ENCODE data around the gene RNF144A.

The RNF144A gene

DNA sequence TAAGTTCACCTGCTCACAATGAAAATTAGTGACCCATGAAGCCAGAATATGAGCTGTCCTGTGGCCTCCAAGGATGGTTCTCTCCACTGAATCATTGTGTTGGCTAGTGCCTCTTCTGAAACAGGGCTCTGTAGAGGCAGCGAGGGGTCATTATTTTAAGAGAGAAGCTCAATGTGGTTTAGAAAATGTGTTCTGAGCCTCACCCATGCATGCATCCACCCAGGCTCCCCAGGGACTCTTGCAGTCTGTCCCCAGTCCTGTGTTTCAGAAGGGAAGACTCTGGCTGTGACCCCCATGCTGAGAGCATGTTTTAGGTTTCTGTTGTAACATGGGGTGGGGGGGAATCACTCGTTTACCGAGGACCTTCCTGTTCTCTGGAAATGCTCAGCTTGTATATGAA, 135.2 kb downstream of the RNF144A start:
- TF ChIP-seq, protein P1, sequence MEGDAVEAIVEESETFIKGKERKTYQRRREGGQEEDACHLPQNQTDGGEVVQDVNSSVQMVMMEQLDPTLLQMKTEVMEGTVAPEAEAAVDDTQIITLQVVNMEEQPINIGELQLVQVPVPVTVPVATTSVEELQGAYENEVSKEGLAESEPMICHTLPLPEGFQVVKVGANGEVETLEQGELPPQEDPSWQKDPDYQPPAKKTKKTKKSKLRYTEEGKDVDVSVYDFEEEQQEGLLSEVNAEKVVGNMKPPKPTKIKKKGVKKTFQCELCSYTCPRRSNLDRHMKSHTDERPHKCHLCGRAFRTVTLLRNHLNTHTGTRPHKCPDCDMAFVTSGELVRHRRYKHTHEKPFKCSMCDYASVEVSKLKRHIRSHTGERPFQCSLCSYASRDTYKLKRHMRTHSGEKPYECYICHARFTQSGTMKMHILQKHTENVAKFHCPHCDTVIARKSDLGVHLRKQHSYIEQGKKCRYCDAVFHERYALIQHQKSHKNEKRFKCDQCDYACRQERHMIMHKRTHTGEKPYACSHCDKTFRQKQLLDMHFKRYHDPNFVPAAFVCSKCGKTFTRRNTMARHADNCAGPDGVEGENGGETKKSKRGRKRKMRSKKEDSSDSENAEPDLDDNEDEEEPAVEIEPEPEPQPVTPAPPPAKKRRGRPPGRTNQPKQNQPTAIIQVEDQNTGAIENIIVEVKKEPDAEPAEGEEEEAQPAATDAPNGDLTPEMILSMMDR (conservative IDR thresholded peaks at IDR 0.05; ENCODE audit: low read length) = no peak
- H3K4me3 ChIP-seq (ENCODE audit: low read length) = no peak overlapping the region

DNA sequence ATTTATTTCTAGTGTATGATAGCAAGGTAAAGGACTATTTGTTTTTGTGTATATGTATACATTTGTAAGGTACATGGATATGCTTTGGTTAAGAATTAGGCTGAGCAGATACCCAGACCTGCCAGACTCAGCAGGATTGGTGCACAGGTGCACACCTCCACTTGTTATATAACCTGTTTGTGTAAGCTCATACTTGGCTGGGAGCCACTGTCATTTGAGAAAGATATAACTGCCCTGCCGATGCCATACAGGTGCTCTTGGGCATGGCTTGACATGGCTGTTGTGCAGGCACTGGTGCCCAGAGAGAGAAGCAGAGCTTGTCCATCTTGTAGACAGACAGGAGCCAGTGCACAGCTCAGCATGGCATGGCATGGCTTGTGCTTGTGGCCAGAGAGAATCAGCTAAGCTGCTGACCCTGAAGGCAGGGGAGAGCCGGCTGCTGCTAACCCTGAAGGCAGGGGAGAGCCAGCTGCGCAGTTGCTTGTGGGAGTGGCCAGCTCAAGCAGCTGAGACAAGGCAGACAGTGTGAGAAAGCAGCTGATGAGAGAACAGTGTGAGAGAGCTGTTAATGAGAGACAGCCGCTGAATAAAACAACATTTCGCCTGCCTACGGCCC, 136.5 kb downstream of the RNF144A start:
- no peak for DNase-seq (ENCODE audit: low read depth)
- TF ChIP-seq, protein P1 (conservative IDR thresholded peaks at IDR 0.05; ENCODE audit: low read length) = no peak
- no peak overlapping the region for H3K4me3 ChIP-seq (ENCODE audit: low read length)

More for the DNA sequence above, 135.2 kb downstream of the RNF144A start:
- no peak for DNase-seq (ENCODE audit: low read depth)

DNA sequence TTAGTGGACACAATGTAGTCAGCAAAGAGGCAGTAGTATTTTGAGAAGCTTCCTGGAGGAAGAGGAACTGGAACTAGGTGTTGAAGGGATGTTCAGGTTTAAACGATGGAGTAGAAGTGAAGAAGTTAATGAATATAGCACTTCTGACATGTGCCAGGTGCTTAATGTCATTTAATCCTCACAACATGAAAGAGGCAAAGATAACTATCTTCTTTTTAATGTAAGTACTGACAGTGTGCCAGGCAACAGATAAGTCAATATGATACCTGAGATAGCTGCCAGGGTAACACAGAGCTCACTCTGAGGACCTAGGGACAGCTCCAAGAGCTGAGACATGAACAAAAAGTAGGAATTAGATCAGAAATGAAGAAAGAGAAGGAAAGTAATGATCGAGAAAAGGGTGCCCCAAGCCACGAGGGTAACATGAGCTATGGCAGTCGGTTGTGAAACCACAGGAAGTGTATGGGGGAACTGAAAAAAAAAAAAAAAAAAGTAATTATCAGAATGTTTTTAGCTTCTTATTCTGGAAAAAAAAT, 140.7 kb downstream of the RNF144A start:
- no peak overlapping the region for H3K4me3 ChIP-seq (ENCODE audit: low read length)
- no peak for DNase-seq (ENCODE audit: low read depth)
- TF ChIP-seq, protein P1 (conservative IDR thresholded peaks at IDR 0.05; ENCODE audit: low read length) = no peak

DNA sequence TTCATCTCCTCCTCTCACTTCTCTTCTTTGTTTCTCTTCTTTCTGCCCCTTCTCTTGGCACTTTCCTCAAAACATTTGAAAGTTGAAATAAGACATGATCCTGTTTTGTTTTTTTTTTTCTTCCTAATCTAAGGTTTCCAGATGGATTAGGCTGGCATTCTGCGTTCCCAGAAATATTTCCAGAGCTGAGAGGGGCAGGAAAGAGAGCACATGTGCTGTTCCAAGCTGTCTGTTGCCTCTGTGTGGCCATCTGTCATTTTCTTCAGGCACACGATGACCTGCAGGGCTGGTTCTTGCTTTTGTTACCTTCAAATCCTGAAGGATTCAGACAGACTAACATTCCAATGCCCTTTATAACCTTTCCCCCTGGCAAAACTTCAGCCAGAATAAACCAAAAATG, 142.9 kb downstream of the RNF144A start:
- no peak for DNase-seq (ENCODE audit: low read depth)
- TF ChIP-seq, protein P1 (conservative IDR thresholded peaks at IDR 0.05; ENCODE audit: low read length) = no peak

DNA sequence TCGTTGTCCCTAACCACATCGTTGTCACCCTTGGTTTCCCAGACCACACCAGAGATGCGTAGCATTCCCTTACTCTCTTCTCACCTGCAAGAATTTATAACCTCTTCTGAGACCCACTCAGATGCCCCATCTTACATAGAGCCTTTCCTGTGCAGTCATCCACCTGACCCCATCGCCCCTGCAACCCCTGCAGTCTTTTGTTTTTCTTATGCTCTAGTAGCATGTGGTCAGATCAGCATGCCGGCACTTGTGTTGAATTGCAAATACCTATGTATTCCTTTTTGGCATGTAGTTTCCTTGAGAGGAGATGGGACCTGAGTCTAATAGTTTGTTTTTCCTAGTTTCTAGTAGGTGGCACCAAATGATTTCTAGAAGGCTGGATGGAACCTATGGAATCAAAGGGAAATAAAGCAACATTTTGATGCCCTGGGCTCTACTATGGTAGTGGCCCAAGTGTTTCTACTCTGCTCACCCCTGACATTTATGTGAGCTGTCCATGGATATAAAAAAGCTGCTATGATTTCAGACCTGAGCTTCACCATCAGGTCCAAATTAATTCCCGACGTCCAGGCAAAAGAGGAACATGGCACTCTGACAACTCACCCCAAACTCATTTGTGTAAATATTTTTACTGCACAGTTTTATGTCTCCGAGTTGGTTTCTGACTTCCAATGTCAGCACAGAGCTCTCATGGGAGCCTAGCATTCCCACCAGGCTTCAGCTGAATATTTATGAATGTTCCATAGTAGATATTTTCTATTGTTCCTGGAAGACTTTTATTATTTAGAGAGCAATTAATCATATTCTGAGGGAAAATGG, 143.6 kb downstream of the RNF144A start:
- DNase-seq (ENCODE audit: low read depth) = no peak
- no peak overlapping the region for H3K4me3 ChIP-seq (ENCODE audit: low read length)
- TF ChIP-seq, protein P1 (conservative IDR thresholded peaks at IDR 0.05; ENCODE audit: low read length) = no peak

More for the DNA sequence above, 142.9 kb downstream of the RNF144A start:
- H3K4me3 ChIP-seq (ENCODE audit: low read length) = no peak overlapping the region

DNA sequence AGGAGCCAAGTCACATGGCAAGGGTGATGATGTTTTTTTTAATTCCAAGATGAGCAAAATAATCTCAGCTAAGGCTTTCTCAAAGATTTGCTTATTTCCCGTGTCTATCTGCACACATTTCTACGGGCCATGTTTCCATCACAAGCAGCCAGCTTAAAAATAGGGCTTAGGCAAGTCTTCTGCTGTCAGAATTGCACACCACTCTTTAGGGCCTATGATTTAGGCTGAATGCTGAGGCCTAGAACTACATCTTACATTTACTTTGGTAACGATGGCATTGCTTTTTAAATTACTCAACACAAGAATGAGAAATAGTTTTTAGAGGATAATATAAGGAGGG, 144.2 kb downstream of the RNF144A start:
- no peak for DNase-seq (ENCODE audit: low read depth)
- TF ChIP-seq, protein P1 (conservative IDR thresholded peaks at IDR 0.05; ENCODE audit: low read length) = no peak
- no peak overlapping the region for H3K4me3 ChIP-seq (ENCODE audit: low read length)

DNA sequence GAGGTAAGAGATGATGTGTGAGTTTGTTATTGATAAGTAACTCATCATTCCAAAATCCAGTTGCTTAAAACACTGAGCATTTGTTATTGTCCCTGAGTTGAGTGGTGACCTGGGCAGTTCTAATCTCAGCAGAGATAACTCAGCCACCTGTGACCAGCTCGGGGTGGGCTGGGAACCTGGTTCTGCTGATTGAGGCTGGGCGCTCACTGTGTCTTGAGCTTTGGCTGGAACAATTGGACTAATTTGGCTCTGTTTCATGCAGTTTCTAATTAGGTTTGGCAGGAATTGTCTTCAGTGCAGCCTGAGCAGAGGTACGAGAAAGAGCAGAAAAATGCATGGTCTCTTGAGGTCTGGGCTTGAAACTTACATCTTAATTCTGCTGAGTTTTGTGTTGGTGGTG, 144.7 kb downstream of the RNF144A start:
- TF ChIP-seq, protein P1 (conservative IDR thresholded peaks at IDR 0.05; ENCODE audit: low read length) = no peak
- DNase-seq (ENCODE audit: low read depth) = no peak
- H3K4me3 ChIP-seq (ENCODE audit: low read length) = no peak overlapping the region
